HepG2 (cell line): ENCODE results near the gene RNASE12. TPM values are rescaled to one million over a fixed set of nuclear protein-coding genes. Genes with fewer than 3 reads are reported as not detected.
A peak's percentile ranks its signal among the peaks of the same experiment; 100 is the strongest.

ENCODE experiments used
- BHLHE40 ChIP-seq: IDR thresholded peaks from 2 replicates; pipeline ENCODE4 v1.6.1; 2011; ENCODE audit warnings: low read length, improper control_type of control experiment
- FOSL2 ChIP-seq: sonication (generic); formaldehyde crosslinking; IDR thresholded peaks from 2 replicates; pipeline ENCODE4 v1.4.0; 2020; ENCODE audit warnings: missing genetic modification reagents
- HMGXB4 ChIP-seq, 2 experiments: sonication (generic) in 1 of 2; formaldehyde crosslinking in 1 of 2; IDR thresholded peaks; 2 replicates each; pipeline versions ENCODE4 v1.4.0 to v1.6.1; 2018 to 2020; ENCODE audit warnings: missing genetic modification reagents in 2 of 2, borderline replicate concordance in 1 of 2, low read depth in 1 of 2, mild to moderate bottlenecking in 1 of 2, missing biosample characterization in 1 of 2
- MTA3 ChIP-seq: sonication (generic); formaldehyde crosslinking; IDR thresholded peaks from 2 replicates; pipeline ENCODE4 v1.4.0; 2020; ENCODE audit warnings: missing genetic modification reagents
- TFDP2 ChIP-seq: sonication (generic); formaldehyde crosslinking; IDR thresholded peaks from 2 replicates; pipeline ENCODE4 v1.4.0; 2020; ENCODE audit warnings: missing genetic modification reagents
- TRIM22 ChIP-seq: fragments of 450-650 bp; IDR thresholded peaks from 2 replicates; pipeline ENCODE4 v1.6.1; 2017
- ZNF800 ChIP-seq: sonication (generic); formaldehyde crosslinking; IDR thresholded peaks from 2 replicates; pipeline ENCODE4 v1.4.0; 2020; ENCODE audit warnings: missing genetic modification reagents
- polyA plus RNA-seq, 8 experiments: library from polyadenylated mRNA; depleted of rRNA in 3 of 8; stranded (reverse) in 7 of 8; unstranded in 1 of 8; fragments of >200 nt; fragmentation: Illumina TruSeq in 4 of 8; extraction: Trizol in 4 of 8; gene quantifications; 2 replicates each; pipeline versions ENCODE4 v1.2.1 to v1.2.3, GENCODE V29; 2011 to 2016; ENCODE audit warnings: low read depth in 4 of 8, missing spikeins in 1 of 8, mixed read lengths in 1 of 8; ENCODE audit not compliant: insufficient read depth in 1 of 8
- total RNA-seq, 5 experiments: library from RNA; depleted of rRNA; stranded (reverse); fragments of >200 nt; fragmentation: Illumina TruSeq; extraction: Trizol; gene quantifications; 2 replicates each; pipeline ENCODE4 v1.2.3, GENCODE V29; 2016; ENCODE audit warnings: low read depth in 1 of 5
- TF ChIP-seq, protein P1 (sequence below), 2 experiments: IDR thresholded peaks; 2 replicates each; pipeline ENCODE4 v1.6.1; 2011 to 2012; ENCODE audit warnings: low read length in 2 of 2, borderline replicate concordance in 1 of 2, low read depth in 1 of 2, mild to moderate bottlenecking in 1 of 2, moderate library complexity in 1 of 2
- TF ChIP-seq, protein P2 (sequence below): sonication (generic); formaldehyde crosslinking; IDR thresholded peaks from 2 replicates; pipeline ENCODE4 v1.5.0; 2020; ENCODE audit warnings: mild to moderate bottlenecking, missing genetic modification reagents
- TF ChIP-seq, protein P3 (sequence below): sonication (generic); formaldehyde crosslinking; IDR thresholded peaks from 2 replicates; pipeline ENCODE4 v1.4.0; 2020; ENCODE audit warnings: missing genetic modification reagents

RNASE12 gene
- total and polyA plus RNA-seq, 2 of the 13 experiments (the other 11 are each of a cell fraction or from before 2014, with no cell fraction given) = not detected

- TF ChIP-seq, protein P1, sequence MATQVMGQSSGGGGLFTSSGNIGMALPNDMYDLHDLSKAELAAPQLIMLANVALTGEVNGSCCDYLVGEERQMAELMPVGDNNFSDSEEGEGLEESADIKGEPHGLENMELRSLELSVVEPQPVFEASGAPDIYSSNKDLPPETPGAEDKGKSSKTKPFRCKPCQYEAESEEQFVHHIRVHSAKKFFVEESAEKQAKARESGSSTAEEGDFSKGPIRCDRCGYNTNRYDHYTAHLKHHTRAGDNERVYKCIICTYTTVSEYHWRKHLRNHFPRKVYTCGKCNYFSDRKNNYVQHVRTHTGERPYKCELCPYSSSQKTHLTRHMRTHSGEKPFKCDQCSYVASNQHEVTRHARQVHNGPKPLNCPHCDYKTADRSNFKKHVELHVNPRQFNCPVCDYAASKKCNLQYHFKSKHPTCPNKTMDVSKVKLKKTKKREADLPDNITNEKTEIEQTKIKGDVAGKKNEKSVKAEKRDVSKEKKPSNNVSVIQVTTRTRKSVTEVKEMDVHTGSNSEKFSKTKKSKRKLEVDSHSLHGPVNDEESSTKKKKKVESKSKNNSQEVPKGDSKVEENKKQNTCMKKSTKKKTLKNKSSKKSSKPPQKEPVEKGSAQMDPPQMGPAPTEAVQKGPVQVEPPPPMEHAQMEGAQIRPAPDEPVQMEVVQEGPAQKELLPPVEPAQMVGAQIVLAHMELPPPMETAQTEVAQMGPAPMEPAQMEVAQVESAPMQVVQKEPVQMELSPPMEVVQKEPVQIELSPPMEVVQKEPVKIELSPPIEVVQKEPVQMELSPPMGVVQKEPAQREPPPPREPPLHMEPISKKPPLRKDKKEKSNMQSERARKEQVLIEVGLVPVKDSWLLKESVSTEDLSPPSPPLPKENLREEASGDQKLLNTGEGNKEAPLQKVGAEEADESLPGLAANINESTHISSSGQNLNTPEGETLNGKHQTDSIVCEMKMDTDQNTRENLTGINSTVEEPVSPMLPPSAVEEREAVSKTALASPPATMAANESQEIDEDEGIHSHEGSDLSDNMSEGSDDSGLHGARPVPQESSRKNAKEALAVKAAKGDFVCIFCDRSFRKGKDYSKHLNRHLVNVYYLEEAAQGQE (IDR thresholded peaks at IDR 0.05; ENCODE audit: borderline replicate concordance in 1 of 2, low read depth in 1 of 2, low read length in 2 of 2) = peak in 1 of 2 experiments; percentile 28; a peak in 1 of 4 replicates
- peak; percentile 64 for TF ChIP-seq FOSL2
- TF ChIP-seq BHLHE40 = peak; percentile 77
- peak; percentile 81 for TF ChIP-seq ZNF800 (CRISPR knock-in tag)
- TF ChIP-seq, protein P2, sequence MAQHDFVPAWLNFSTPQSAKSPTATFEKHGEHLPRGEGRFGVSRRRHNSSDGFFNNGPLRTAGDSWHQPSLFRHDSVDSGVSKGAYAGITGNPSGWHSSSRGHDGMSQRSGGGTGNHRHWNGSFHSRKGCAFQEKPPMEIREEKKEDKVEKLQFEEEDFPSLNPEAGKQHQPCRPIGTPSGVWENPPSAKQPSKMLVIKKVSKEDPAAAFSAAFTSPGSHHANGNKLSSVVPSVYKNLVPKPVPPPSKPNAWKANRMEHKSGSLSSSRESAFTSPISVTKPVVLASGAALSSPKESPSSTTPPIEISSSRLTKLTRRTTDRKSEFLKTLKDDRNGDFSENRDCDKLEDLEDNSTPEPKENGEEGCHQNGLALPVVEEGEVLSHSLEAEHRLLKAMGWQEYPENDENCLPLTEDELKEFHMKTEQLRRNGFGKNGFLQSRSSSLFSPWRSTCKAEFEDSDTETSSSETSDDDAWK (CRISPR knock-in tag) = no peak
- TF ChIP-seq TRIM22 = no peak
- TF ChIP-seq, protein P3, sequence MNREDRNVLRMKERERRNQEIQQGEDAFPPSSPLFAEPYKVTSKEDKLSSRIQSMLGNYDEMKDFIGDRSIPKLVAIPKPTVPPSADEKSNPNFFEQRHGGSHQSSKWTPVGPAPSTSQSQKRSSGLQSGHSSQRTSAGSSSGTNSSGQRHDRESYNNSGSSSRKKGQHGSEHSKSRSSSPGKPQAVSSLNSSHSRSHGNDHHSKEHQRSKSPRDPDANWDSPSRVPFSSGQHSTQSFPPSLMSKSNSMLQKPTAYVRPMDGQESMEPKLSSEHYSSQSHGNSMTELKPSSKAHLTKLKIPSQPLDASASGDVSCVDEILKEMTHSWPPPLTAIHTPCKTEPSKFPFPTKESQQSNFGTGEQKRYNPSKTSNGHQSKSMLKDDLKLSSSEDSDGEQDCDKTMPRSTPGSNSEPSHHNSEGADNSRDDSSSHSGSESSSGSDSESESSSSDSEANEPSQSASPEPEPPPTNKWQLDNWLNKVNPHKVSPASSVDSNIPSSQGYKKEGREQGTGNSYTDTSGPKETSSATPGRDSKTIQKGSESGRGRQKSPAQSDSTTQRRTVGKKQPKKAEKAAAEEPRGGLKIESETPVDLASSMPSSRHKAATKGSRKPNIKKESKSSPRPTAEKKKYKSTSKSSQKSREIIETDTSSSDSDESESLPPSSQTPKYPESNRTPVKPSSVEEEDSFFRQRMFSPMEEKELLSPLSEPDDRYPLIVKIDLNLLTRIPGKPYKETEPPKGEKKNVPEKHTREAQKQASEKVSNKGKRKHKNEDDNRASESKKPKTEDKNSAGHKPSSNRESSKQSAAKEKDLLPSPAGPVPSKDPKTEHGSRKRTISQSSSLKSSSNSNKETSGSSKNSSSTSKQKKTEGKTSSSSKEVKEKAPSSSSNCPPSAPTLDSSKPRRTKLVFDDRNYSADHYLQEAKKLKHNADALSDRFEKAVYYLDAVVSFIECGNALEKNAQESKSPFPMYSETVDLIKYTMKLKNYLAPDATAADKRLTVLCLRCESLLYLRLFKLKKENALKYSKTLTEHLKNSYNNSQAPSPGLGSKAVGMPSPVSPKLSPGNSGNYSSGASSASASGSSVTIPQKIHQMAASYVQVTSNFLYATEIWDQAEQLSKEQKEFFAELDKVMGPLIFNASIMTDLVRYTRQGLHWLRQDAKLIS = no peak
- peak; percentile 100 for TF ChIP-seq HMGXB4 (CRISPR knock-in tag; IDR thresholded peaks at IDR 0.05; ENCODE audit: borderline replicate concordance in 1 of 2, low read depth in 1 of 2)
- no peak for TF ChIP-seq MTA3 (CRISPR knock-in tag)
- TF ChIP-seq TFDP2 (CRISPR knock-in tag) = peak; percentile 75
Observed at GRCh38 chr14:20613094-20614037, 22.2 kb upstream of the RNASE12 start (continued).
